Activated T-cell treated with anti-CD3 and anti-CD28 coated beads, Interleukin-2, amount 50 U/mL, for 24 hours (primary cell): ENCODE measurements around the gene CCDC112.
"Not testable (repeated sequence)": the region's sequence is repeated elsewhere in the genome, so short reads cannot be mapped to it uniquely, and the experiment has no call there.

Source experiments
- DNase-seq: peaks from one replicate; pipeline ENCODE4 v3.0.0-alpha.2; 2020
- H3K27ac Mint-ChIP-seq: 2 replicates; pipeline ENCODE4 v1.8.0; 2020; ENCODE audit warnings: mild to moderate bottlenecking, mixed read lengths
- H3K27me3 Mint-ChIP-seq: 2 replicates; pipeline ENCODE4 v1.8.0; 2020; ENCODE audit warnings: mixed read lengths
- H3K36me3 Mint-ChIP-seq: 2 replicates; pipeline ENCODE4 v1.8.0; 2020; ENCODE audit warnings: low read depth, mixed read lengths
- H3K4me1 Mint-ChIP-seq: 2 replicates; pipeline ENCODE4 v1.8.0; 2020; ENCODE audit warnings: low read depth, mixed read lengths
- H3K4me3 Mint-ChIP-seq: 2 replicates; pipeline ENCODE4 v1.8.0; 2020; ENCODE audit warnings: mild to moderate bottlenecking, moderate library complexity, mixed read lengths
- H3K9me3 Mint-ChIP-seq: 2 replicates; pipeline ENCODE4 v1.8.0; 2020; ENCODE audit warnings: mixed read lengths

CCDC112 gene

GRCh38 chr5:115262011-115262320 is 34.5 kb downstream of the CCDC112 start:
- H3K36me3 Mint-ChIP-seq: peaks cover 30% of the 10 kb centered on the region
- peaks cover 51% of the 10 kb centered on the region for H3K4me1 Mint-ChIP-seq
- no peaks in the 10 kb centered on the region for H3K27me3 Mint-ChIP-seq
- H3K27ac Mint-ChIP-seq: peak overlapping the region; percentile 87
- no peaks in the 10 kb centered on the region for H3K9me3 Mint-ChIP-seq
- H3K4me3 Mint-ChIP-seq: peak overlapping the region; percentile 86
- no peak for DNase-seq

GRCh38 chr5:115260248-115260647 is 36.2 kb downstream of the CCDC112 start:
- DNase-seq: no peak
- Mint-ChIP-seq H3K27ac (no peak overlapping the region), H3K4me3 (no peak overlapping the region), H3K36me3 (peaks cover 44% of the 10 kb centered on the region), H3K27me3 (no peaks in the 10 kb centered on the region), H3K9me3 (no peaks in the 10 kb centered on the region), H3K4me1 (peaks cover 68% of the 10 kb centered on the region)

GRCh38 chr5:115257981-115258380 is 38.5 kb downstream of the CCDC112 start:
- no peaks in the 10 kb centered on the region for H3K9me3 Mint-ChIP-seq
- H3K4me1 Mint-ChIP-seq: peaks cover 74% of the 10 kb centered on the region
- H3K27ac Mint-ChIP-seq: no peak overlapping the region
- DNase-seq: no peak
- H3K4me3 Mint-ChIP-seq: no peak overlapping the region
- H3K36me3 Mint-ChIP-seq: peaks cover 44% of the 10 kb centered on the region
- H3K27me3 Mint-ChIP-seq: no peaks in the 10 kb centered on the region

GRCh38 chr5:115249379-115249778 is 47.1 kb downstream of the CCDC112 start:
- Mint-ChIP-seq H3K36me3 (peaks cover 46% of the 10 kb centered on the region), H3K4me1 (peaks cover 24% of the 10 kb centered on the region)
- not testable (repeated sequence) for H3K27me3 Mint-ChIP-seq, H3K4me3 Mint-ChIP-seq, DNase-seq, H3K27ac Mint-ChIP-seq, H3K9me3 Mint-ChIP-seq

- H3K9me3 Mint-ChIP-seq: no peaks in the 10 kb centered on the region
- no peak overlapping the region for H3K4me3 Mint-ChIP-seq
- peaks cover 33% of the 10 kb centered on the region for H3K4me1 Mint-ChIP-seq
- H3K27ac Mint-ChIP-seq: no peak overlapping the region
- peaks cover 48% of the 10 kb centered on the region for H3K36me3 Mint-ChIP-seq
- DNase-seq: no peak
- H3K27me3 Mint-ChIP-seq: no peaks in the 10 kb centered on the region
Measured at GRCh38 chr5:115246361-115246991, 50.0 kb downstream of the CCDC112 start.

- H3K9me3 Mint-ChIP-seq: no peaks in the 10 kb centered on the region
- H3K36me3 Mint-ChIP-seq: peaks cover 54% of the 10 kb centered on the region
- peaks cover 22% of the 10 kb centered on the region for H3K4me1 Mint-ChIP-seq
- no peak overlapping the region for H3K4me3 Mint-ChIP-seq
- no peaks in the 10 kb centered on the region for H3K27me3 Mint-ChIP-seq
- no peak overlapping the region for H3K27ac Mint-ChIP-seq
- DNase-seq: no peak
Measured at GRCh38 chr5:115243412-115243811, 53.0 kb downstream of the CCDC112 start.

GRCh38 chr5:115241881-115242642 is 54.4 kb downstream of the CCDC112 start:
- Mint-ChIP-seq H3K36me3 (peaks cover 58% of the 10 kb centered on the region), H3K9me3 (no peaks in the 10 kb centered on the region), H3K27me3 (no peaks in the 10 kb centered on the region), H3K27ac (no peak overlapping the region), H3K4me3 (no peak overlapping the region), H3K4me1 (peaks cover 21% of the 10 kb centered on the region)
- no peak for DNase-seq

GRCh38 chr5:115237066-115237465 is 59.4 kb downstream of the CCDC112 start:
- H3K4me3 Mint-ChIP-seq: no peak overlapping the region
- no peaks in the 10 kb centered on the region for H3K9me3 Mint-ChIP-seq
- H3K36me3 Mint-ChIP-seq: peaks cover 81% of the 10 kb centered on the region
- H3K27ac Mint-ChIP-seq: no peak overlapping the region
- H3K4me1 Mint-ChIP-seq: peaks cover 3% of the 10 kb centered on the region
- no peaks in the 10 kb centered on the region for H3K27me3 Mint-ChIP-seq
- DNase-seq: no peak

- H3K27ac Mint-ChIP-seq: no peak overlapping the region
Measured at GRCh38 chr5:115236599-115236998, 59.9 kb downstream of the CCDC112 start.

GRCh38 chr5:115231598-115231997 is 64.9 kb downstream of the CCDC112 start:
- no peak overlapping the region for H3K4me3 Mint-ChIP-seq
- no peak overlapping the region for H3K27ac Mint-ChIP-seq
- H3K4me1 Mint-ChIP-seq: no peaks in the 10 kb centered on the region
- no peaks in the 10 kb centered on the region for H3K9me3 Mint-ChIP-seq
- no peaks in the 10 kb centered on the region for H3K27me3 Mint-ChIP-seq
- H3K36me3 Mint-ChIP-seq: peaks cover 81% of the 10 kb centered on the region
- no peak for DNase-seq

More at GRCh38 chr5:115236599-115236998, 59.9 kb downstream of the CCDC112 start:
- Mint-ChIP-seq H3K27me3 (no peaks in the 10 kb centered on the region), H3K36me3 (peaks cover 81% of the 10 kb centered on the region), H3K4me3 (no peak overlapping the region), H3K9me3 (no peaks in the 10 kb centered on the region), H3K4me1 (peaks cover 1% of the 10 kb centered on the region)
- no peak for DNase-seq

- H3K36me3 Mint-ChIP-seq: peaks cover 78% of the 10 kb centered on the region
- H3K4me3 Mint-ChIP-seq: no peak overlapping the region
- H3K27ac Mint-ChIP-seq: no peak overlapping the region
- DNase-seq: no peak
- no peaks in the 10 kb centered on the region for H3K27me3 Mint-ChIP-seq
- no peaks in the 10 kb centered on the region for H3K9me3 Mint-ChIP-seq
- H3K4me1 Mint-ChIP-seq: no peaks in the 10 kb centered on the region
Measured at GRCh38 chr5:115229606-115230005, 66.8 kb downstream of the CCDC112 start.

- no peak for DNase-seq
- Mint-ChIP-seq H3K4me3 (no peak overlapping the region), H3K4me1 (no peaks in the 10 kb centered on the region), H3K9me3 (no peaks in the 10 kb centered on the region), H3K27me3 (no peaks in the 10 kb centered on the region), H3K36me3 (peaks cover 78% of the 10 kb centered on the region), H3K27ac (no peak overlapping the region)
Measured at GRCh38 chr5:115227281-115227680, 69.2 kb downstream of the CCDC112 start.
